Loucy (cell line): Measurements from ENCODE around the gene FOXF1.

Source experiments
- H2AFZ ChIP-seq: fragments of 200-600 bp; sonication (generic); 2 replicates; pipeline ENCODE4 v1.6.0; 2016; ENCODE audit warnings: antibody characterized with exemption, mild to moderate bottlenecking, low read length, moderate library complexity
- H3F3A ChIP-seq: fragments of 200-600 bp; 2 replicates; pipeline ENCODE4 v1.6.0; 2016; ENCODE audit warnings: antibody characterized with exemption, low read depth, mild to moderate bottlenecking
- H3K27me3 ChIP-seq: fragments of 200-600 bp; sonication (generic); 2 replicates; pipeline ENCODE4 v1.6.1; 2014; ENCODE audit warnings: low read length, mild to moderate bottlenecking; ENCODE audit not compliant: insufficient read depth, poor library complexity, severe bottlenecking
- H3K36me3 ChIP-seq: fragments of 200-600 bp; sonication (generic); 2 replicates; pipeline ENCODE4 v1.6.1; 2016; ENCODE audit warnings: low read length; ENCODE audit not compliant: insufficient read depth
- H3K4me1 ChIP-seq: fragments of 200-600 bp; sonication (generic); 2 replicates; pipeline ENCODE4 v1.5.1; 2014; ENCODE audit warnings: low read length, mild to moderate bottlenecking; ENCODE audit not compliant: insufficient read depth, poor library complexity, severe bottlenecking
- H3K4me2 ChIP-seq: fragments of 200-600 bp; sonication (generic); 2 replicates; pipeline ENCODE4 v1.6.0; 2014; ENCODE audit warnings: antibody characterized with exemption, low read length, low read depth, mild to moderate bottlenecking; ENCODE audit not compliant: poor library complexity, severe bottlenecking
- H3K4me3 ChIP-seq: fragments of 200-600 bp; sonication (generic); 2 replicates; pipeline ENCODE4 v1.5.1; 2014; ENCODE audit warnings: low read length, mild to moderate bottlenecking, mixed read lengths; ENCODE audit not compliant: poor library complexity, severe bottlenecking
- H3K79me2 ChIP-seq: fragments of 200-600 bp; sonication (generic); 2 replicates; pipeline ENCODE4 v1.6.1; 2014; ENCODE audit warnings: low read length; ENCODE audit not compliant: insufficient read depth
- H3K9ac ChIP-seq: fragments of 200-600 bp; sonication (generic); 2 replicates; pipeline ENCODE4 v1.6.0; 2014; ENCODE audit warnings: mild to moderate bottlenecking, low read depth, low read length, moderate library complexity; ENCODE audit not compliant: poor library complexity, severe bottlenecking
- H3K9me2 ChIP-seq: fragments of 200-600 bp; sonication (generic); replicated peaks from 2 replicates; pipeline ENCODE4 v1.6.1; 2016; ENCODE audit warnings: low read depth, low read length, mixed read lengths
- H3K9me3 ChIP-seq: fragments of 200-600 bp; sonication (generic); 2 replicates; pipeline ENCODE4 v1.6.1; 2014; ENCODE audit warnings: mild to moderate bottlenecking, antibody characterized with exemption, low read length, low read depth; ENCODE audit not compliant: insufficient read depth
- H4K20me1 ChIP-seq: fragments of 200-600 bp; sonication (generic); 2 replicates; pipeline ENCODE4 v1.6.0; 2014; ENCODE audit warnings: antibody characterized with exemption, low read length, mild to moderate bottlenecking; ENCODE audit not compliant: insufficient read depth, poor library complexity, severe bottlenecking
- EZH2phosphoT487 ChIP-seq: fragments of 200-600 bp; IDR thresholded peaks from 2 replicates; pipeline ENCODE4 v1.6.1; 2018; ENCODE audit warnings: antibody characterized with exemption, mild to moderate bottlenecking, moderate library complexity, borderline replicate concordance
- TF ChIP-seq, protein P1 (sequence below): fragments of 200-600 bp; sonication (generic); conservative IDR thresholded peaks from 2 replicates; pipeline ENCODE4 v1.5.1; 2014; ENCODE audit warnings: mild to moderate bottlenecking, antibody characterized with exemption, low read length

FOXF1 gene

DNA sequence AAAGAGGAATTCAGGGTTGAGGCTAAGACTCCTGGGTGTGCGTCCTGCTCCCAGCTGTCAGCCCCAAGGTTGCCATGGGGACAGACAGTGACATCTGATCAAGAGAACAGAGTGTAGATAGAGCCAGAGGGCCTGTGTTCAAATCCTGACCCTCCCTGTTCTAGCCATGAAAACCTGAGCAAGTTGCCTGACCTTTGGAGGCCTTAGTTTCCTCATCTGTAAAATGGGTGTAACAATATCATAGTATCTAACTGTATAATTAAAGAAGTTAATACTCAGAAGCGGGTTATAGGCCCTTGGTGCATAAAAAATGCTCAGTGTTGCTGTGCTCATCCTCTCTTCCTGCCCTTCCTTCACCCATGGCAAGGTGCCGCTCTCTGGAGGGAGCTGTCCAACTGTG, 28.7 kb upstream of the FOXF1 start:
- H3K9ac ChIP-seq, result no peak overlapping the region
- no peaks in the 10 kb centered on the region for H4K20me1 ChIP-seq
- H3K4me1 ChIP-seq, result no peaks in the 10 kb centered on the region
- no peaks in the 10 kb centered on the region for H3K79me2 ChIP-seq
- no peak overlapping the region for H3K4me3 ChIP-seq
- H3K9me3 ChIP-seq, result peaks cover 6% of the 10 kb centered on the region; the same call in 1 of the 2 replicates
- no peak overlapping the region for H3K4me2 ChIP-seq
- H3F3A ChIP-seq, result no peaks in the 10 kb centered on the region
- no peaks in the 10 kb centered on the region for H3K27me3 ChIP-seq
- no peak for TF ChIP-seq EZH2phosphoT487
- TF ChIP-seq, protein P1, sequence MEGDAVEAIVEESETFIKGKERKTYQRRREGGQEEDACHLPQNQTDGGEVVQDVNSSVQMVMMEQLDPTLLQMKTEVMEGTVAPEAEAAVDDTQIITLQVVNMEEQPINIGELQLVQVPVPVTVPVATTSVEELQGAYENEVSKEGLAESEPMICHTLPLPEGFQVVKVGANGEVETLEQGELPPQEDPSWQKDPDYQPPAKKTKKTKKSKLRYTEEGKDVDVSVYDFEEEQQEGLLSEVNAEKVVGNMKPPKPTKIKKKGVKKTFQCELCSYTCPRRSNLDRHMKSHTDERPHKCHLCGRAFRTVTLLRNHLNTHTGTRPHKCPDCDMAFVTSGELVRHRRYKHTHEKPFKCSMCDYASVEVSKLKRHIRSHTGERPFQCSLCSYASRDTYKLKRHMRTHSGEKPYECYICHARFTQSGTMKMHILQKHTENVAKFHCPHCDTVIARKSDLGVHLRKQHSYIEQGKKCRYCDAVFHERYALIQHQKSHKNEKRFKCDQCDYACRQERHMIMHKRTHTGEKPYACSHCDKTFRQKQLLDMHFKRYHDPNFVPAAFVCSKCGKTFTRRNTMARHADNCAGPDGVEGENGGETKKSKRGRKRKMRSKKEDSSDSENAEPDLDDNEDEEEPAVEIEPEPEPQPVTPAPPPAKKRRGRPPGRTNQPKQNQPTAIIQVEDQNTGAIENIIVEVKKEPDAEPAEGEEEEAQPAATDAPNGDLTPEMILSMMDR, result no peak
- H2AFZ ChIP-seq, result no peak overlapping the region
- no peaks in the 10 kb centered on the region for H3K36me3 ChIP-seq
- H3K9me2 ChIP-seq, result no peaks in the 10 kb centered on the region

DNA sequence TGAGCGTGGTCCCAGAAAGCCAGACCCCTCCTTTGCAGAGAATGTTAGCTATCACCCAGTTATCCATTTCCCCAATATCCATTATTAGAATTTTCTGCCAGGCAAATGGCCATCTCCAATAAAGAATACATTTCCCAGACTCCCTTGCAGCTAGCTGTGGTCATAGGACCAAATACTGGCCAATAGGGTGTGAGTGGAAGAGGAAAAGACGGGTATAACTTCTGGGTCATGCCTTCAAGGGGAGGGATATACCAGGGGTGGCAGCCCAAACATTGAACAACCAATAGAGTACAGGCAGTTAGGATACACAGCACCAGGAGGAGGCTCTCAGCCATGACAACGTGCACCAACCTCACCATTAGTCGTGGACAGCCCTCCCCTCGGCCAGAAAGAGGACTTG, 26.1 kb upstream of the FOXF1 start:
- TF ChIP-seq, protein P1, result no peak
- TF ChIP-seq EZH2phosphoT487, result no peak
- H4K20me1 ChIP-seq, result no peaks in the 10 kb centered on the region
- no peaks in the 10 kb centered on the region for H3K4me1 ChIP-seq
- H2AFZ ChIP-seq, result no peak overlapping the region
- H3K4me3 ChIP-seq, result no peak overlapping the region
- H3K36me3 ChIP-seq, result no peaks in the 10 kb centered on the region
- H3K9me3 ChIP-seq, result peaks cover 6% of the 10 kb centered on the region; the same call in 1 of the 2 replicates
- H3K4me2 ChIP-seq, result no peak overlapping the region
- no peaks in the 10 kb centered on the region for H3K9me2 ChIP-seq
- no peaks in the 10 kb centered on the region for H3F3A ChIP-seq
- no peak overlapping the region for H3K9ac ChIP-seq
- H3K27me3 ChIP-seq, result no peaks in the 10 kb centered on the region
- H3K79me2 ChIP-seq, result no peaks in the 10 kb centered on the region

DNA sequence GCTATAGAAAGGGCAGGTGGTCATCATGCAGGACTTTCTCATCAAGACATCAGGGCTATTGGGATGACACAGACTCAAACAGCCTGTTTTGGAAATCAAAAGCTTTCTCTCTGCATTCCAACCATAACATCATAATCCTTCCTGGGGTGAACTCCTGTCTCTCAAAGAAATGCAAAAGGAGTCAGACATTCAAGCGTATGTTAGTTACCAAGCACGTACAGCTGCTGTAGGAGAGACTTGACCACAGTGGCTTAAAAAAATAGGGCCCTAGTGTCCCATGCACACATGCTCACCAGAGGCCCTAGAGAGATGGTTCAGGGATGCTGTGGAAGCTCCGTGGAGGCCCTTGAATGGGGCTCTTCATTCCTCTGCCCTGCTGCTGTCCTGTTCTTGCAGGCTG, 24.6 kb upstream of the FOXF1 start:
- H3K9me3 ChIP-seq, result peaks cover 6% of the 10 kb centered on the region; the same call in 1 of the 2 replicates
- no peaks in the 10 kb centered on the region for H3K4me1 ChIP-seq
- TF ChIP-seq, protein P1, result no peak
- no peak for TF ChIP-seq EZH2phosphoT487
- no peaks in the 10 kb centered on the region for H3K36me3 ChIP-seq
- no peaks in the 10 kb centered on the region for H3K27me3 ChIP-seq
- H3K79me2 ChIP-seq, result no peaks in the 10 kb centered on the region
- no peak overlapping the region for H3K4me3 ChIP-seq
- no peaks in the 10 kb centered on the region for H3F3A ChIP-seq
- H2AFZ ChIP-seq, result no peak overlapping the region
- H4K20me1 ChIP-seq, result no peaks in the 10 kb centered on the region
- H3K9ac ChIP-seq, result no peak overlapping the region
- no peak overlapping the region for H3K4me2 ChIP-seq
- H3K9me2 ChIP-seq, result no peaks in the 10 kb centered on the region
